DOHH2 (cell line): ENCODE measurements around the gene SSH2.

Source experiments
- H3F3A ChIP-seq: fragments of 200-600 bp; sonication (generic), shearing (Covaris generic); 2 replicates; pipeline ENCODE4 v1.6.0; 2016; ENCODE audit warnings: antibody characterized with exemption, mild to moderate bottlenecking; ENCODE audit not compliant: control insufficient read depth, insufficient read depth
- H3K27ac ChIP-seq: fragments of 200-600 bp; sonication (generic); 2 replicates; pipeline ENCODE4 v1.5.1; 2014; ENCODE audit warnings: low read depth, mild to moderate bottlenecking, low read length, moderate library complexity
- H3K27me3 ChIP-seq: fragments of 200-600 bp; sonication (generic); 2 replicates; pipeline ENCODE4 v1.6.1; 2014; ENCODE audit warnings: mild to moderate bottlenecking, low read length, mixed read lengths; ENCODE audit not compliant: control insufficient read depth
- H3K36me3 ChIP-seq: fragments of 200-600 bp; sonication (generic); 2 replicates; pipeline ENCODE4 v1.6.1; 2014; ENCODE audit warnings: mild to moderate bottlenecking, low read length, moderate library complexity, mixed read lengths; ENCODE audit not compliant: control insufficient read depth
- H3K4me1 ChIP-seq: fragments of 200-600 bp; sonication (generic); 2 replicates; pipeline ENCODE4 v1.6.1; 2014; ENCODE audit warnings: mild to moderate bottlenecking, low read length, mixed read lengths; ENCODE audit not compliant: control insufficient read depth
- H3K4me2 ChIP-seq: fragments of 200-600 bp; sonication (generic); 2 replicates; pipeline ENCODE4 v1.6.0; 2014; ENCODE audit warnings: mild to moderate bottlenecking, low read length, moderate library complexity
- H3K4me3 ChIP-seq: fragments of 200-600 bp; sonication (generic); 2 replicates; pipeline ENCODE4 v1.5.1; 2014; ENCODE audit warnings: mild to moderate bottlenecking, low read length, mixed read lengths
- H3K79me2 ChIP-seq: fragments of 200-600 bp; sonication (generic); 2 replicates; pipeline ENCODE4 v1.6.1; 2014; ENCODE audit warnings: mild to moderate bottlenecking, low read length, mixed read lengths; ENCODE audit not compliant: control insufficient read depth
- H3K9me2 ChIP-seq: fragments of 200-600 bp; sonication (generic); replicated peaks from 2 replicates; pipeline ENCODE4 v1.6.1; 2014; ENCODE audit warnings: mild to moderate bottlenecking, low read length, mixed read lengths; ENCODE audit not compliant: control insufficient read depth
- H3K9me3 ChIP-seq: fragments of 200-600 bp; sonication (generic); 2 replicates; pipeline ENCODE4 v1.6.1; 2014; ENCODE audit warnings: antibody characterized with exemption, low read length, mixed read lengths; ENCODE audit not compliant: control insufficient read depth, insufficient read depth
- H4K20me1 ChIP-seq: fragments of 200-600 bp; sonication (generic); 2 replicates; pipeline ENCODE4 v1.6.0; 2014; ENCODE audit warnings: low read depth, mild to moderate bottlenecking, antibody characterized with exemption, low read length, moderate library complexity; ENCODE audit not compliant: control insufficient read depth, insufficient read depth
- EZH2phosphoT487 ChIP-seq: fragments of 200-600 bp; sonication (generic); IDR thresholded peaks from 2 replicates; pipeline ENCODE4 v1.6.1; 2017; ENCODE audit warnings: borderline replicate concordance, mild to moderate bottlenecking, antibody characterized with exemption, low read length, moderate library complexity, mixed read lengths
- TF ChIP-seq, protein P1 (sequence below): fragments of 200-600 bp; sonication (generic); IDR thresholded peaks from one replicate; pipeline ENCODE4 v1.5.1; 2014; ENCODE audit warnings: antibody characterized with exemption, mild to moderate bottlenecking, low read depth, low read length; ENCODE audit not compliant: poor library complexity, severe bottlenecking

SSH2 gene

DNA sequence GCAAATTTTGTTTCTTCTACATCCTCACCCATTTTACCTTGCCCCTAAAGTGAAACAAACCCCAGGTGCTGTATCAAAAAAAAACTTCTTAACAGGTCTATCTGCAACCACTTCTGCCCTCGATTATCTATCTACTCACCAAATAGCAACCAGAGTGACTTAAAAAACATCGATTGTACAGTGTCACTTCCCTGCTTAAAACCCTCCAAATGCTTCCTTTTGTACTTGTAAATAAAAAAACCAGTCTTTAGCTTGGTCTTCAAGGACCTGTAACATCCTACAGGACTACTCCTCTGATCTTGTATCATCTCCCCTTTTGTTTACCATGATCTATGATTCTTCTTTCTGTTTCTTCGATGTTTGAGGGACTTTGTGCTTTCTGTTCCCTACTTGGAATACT is 224.6 kb downstream of the SSH2 start:
- H3K9me3 ChIP-seq = no peaks in the 10 kb centered on the region
- H4K20me1 ChIP-seq = no peaks in the 10 kb centered on the region
- peaks cover 13% of the 10 kb centered on the region for H3K36me3 ChIP-seq
- H3K4me1 ChIP-seq = peaks cover 64% of the 10 kb centered on the region
- H3K4me2 ChIP-seq = peak overlapping the region; percentile 87
- peaks cover 19% of the 10 kb centered on the region for H3K79me2 ChIP-seq
- H3K4me3 ChIP-seq = 0 out of 2 replicates have a peak overlapping the region, but pooled peaks have one; percentile 17
- no peaks in the 10 kb centered on the region for H3K27me3 ChIP-seq
- H3K9me2 ChIP-seq = no peaks in the 10 kb centered on the region
- TF ChIP-seq, protein P1, sequence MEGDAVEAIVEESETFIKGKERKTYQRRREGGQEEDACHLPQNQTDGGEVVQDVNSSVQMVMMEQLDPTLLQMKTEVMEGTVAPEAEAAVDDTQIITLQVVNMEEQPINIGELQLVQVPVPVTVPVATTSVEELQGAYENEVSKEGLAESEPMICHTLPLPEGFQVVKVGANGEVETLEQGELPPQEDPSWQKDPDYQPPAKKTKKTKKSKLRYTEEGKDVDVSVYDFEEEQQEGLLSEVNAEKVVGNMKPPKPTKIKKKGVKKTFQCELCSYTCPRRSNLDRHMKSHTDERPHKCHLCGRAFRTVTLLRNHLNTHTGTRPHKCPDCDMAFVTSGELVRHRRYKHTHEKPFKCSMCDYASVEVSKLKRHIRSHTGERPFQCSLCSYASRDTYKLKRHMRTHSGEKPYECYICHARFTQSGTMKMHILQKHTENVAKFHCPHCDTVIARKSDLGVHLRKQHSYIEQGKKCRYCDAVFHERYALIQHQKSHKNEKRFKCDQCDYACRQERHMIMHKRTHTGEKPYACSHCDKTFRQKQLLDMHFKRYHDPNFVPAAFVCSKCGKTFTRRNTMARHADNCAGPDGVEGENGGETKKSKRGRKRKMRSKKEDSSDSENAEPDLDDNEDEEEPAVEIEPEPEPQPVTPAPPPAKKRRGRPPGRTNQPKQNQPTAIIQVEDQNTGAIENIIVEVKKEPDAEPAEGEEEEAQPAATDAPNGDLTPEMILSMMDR = no peak
- TF ChIP-seq EZH2phosphoT487 = no peak
- peaks cover 25% of the 10 kb centered on the region for H3F3A ChIP-seq
- peak overlapping the region; percentile 90 for H3K27ac ChIP-seq

- Histone ChIP-seq H3K4me1 (peaks cover 3% of the 10 kb centered on the region), H3K36me3 (peaks cover 29% of the 10 kb centered on the region)
These were observed 230.7 kb downstream of the SSH2 start for GRCh38 chr17:29699283-29699682.

GRCh38 chr17:29698837-29699236 is 231.2 kb downstream of the SSH2 start:
- Histone ChIP-seq H4K20me1 (no peaks in the 10 kb centered on the region), H3K36me3 (peaks cover 31% of the 10 kb centered on the region), H3K9me2 (no peaks in the 10 kb centered on the region), H3K4me3 (no peak overlapping the region), H3K9me3 (no peaks in the 10 kb centered on the region), H3K79me2 (no peaks in the 10 kb centered on the region), H3K4me2 (no peak overlapping the region), H3K27me3 (no peaks in the 10 kb centered on the region), H3K4me1 (no peaks in the 10 kb centered on the region), H3F3A (no peaks in the 10 kb centered on the region), H3K27ac (no peak overlapping the region)
- TF ChIP-seq, protein P1 = no peak
- no peak for TF ChIP-seq EZH2phosphoT487

More at GRCh38 chr17:29699283-29699682, 230.7 kb downstream of the SSH2 start:
- H3K27ac ChIP-seq = no peak overlapping the region
- no peaks in the 10 kb centered on the region for H3K9me2 ChIP-seq
- H3K27me3 ChIP-seq = no peaks in the 10 kb centered on the region
- TF ChIP-seq EZH2phosphoT487 = no peak
- TF ChIP-seq, protein P1 = no peak
- no peak overlapping the region for H3K4me2 ChIP-seq
- no peak overlapping the region for H3K4me3 ChIP-seq
- H3K9me3 ChIP-seq = no peaks in the 10 kb centered on the region
- no peaks in the 10 kb centered on the region for H4K20me1 ChIP-seq
- no peaks in the 10 kb centered on the region for H3F3A ChIP-seq
- no peaks in the 10 kb centered on the region for H3K79me2 ChIP-seq
